SK-N-SH (cell line): ENCODE data around the gene MLLT10. TPM values are rescaled to one million over a fixed set of nuclear protein-coding genes. Genes with fewer than 3 reads are reported as not detected.
A peak's percentile ranks its signal among the peaks of the same experiment; 100 is the strongest.

Source experiments
- CTCF ChIA-PET: fragments of 300-600, 350-600 bp; formaldehyde crosslinking; extraction: SDS; loops from one replicate; lab custom pipeline; 2021; lab: Yijun Ruan, JAX
- POLR2A ChIA-PET: fragments of 350-600 bp; sonication (Branson Sonifier 250); formaldehyde crosslinking; extraction: SDS; loops from one replicate; lab custom pipeline; 2020; ENCODE audit warnings: antibody characterized with exemption, inconsistent platforms; lab: Yijun Ruan, JAX
- DNase-seq: peaks from one replicate; pipeline ENCODE4 v3.0.0; 2012
- H2AFZ ChIP-seq: fragments of 200-600 bp; sonication (generic); 2 replicates; pipeline ENCODE4 v1.8.1; 2016; ENCODE audit warnings: antibody characterized with exemption, mild to moderate bottlenecking, low read depth
- H3F3A ChIP-seq: fragments of 200-600 bp; sonication (generic); replicated peaks from 2 replicates; pipeline ENCODE3; 2016; ENCODE audit warnings: antibody characterized with exemption, mild to moderate bottlenecking; ENCODE audit not compliant: insufficient read depth
- H3K27ac ChIP-seq, 2 experiments: fragments of 200-500 bp in 1 of 2; fragments of 200-600 bp in 1 of 2; sonication (Bioruptor generic) in 1 of 2; sonication (generic), shearing (Covaris generic) in 1 of 2; 2 replicates each; pipeline versions ENCODE4 v1.5.1 to v1.6.1; 2014 to 2016; ENCODE audit warnings: low read depth in 2 of 2, inconsistent platforms in 1 of 2, low read length in 1 of 2, mild to moderate bottlenecking in 1 of 2, mixed read lengths in 1 of 2
- H3K27me3 ChIP-seq: fragments of 200-600 bp; sonication (generic), shearing (Covaris generic); 2 replicates; pipeline ENCODE4 v1.6.1; 2016; ENCODE audit warnings: mixed run types; ENCODE audit not compliant: insufficient read depth
- H3K36me3 ChIP-seq, 2 experiments: fragments of 200-500 bp in 1 of 2; fragments of 200-600 bp in 1 of 2; sonication (Bioruptor generic) in 1 of 2; sonication (generic) in 1 of 2; replicated peaks in 1 of 2; 2 replicates each; pipeline versions ENCODE3 to v1.5.1; 2014 to 2016; ENCODE audit warnings: low read length in 1 of 2, mild to moderate bottlenecking in 1 of 2; ENCODE audit not compliant: insufficient read depth in 2 of 2, control insufficient read depth in 1 of 2
- H3K4me1 ChIP-seq, 2 experiments: fragments of 200-500 bp in 1 of 2; fragments of 200-600 bp in 1 of 2; sonication (Bioruptor generic) in 1 of 2; sonication (generic), shearing (Covaris generic) in 1 of 2; 2 replicates each; pipeline versions ENCODE4 v1.5.1 to v1.6.1; 2014 to 2016; ENCODE audit warnings: low read depth in 1 of 2, low read length in 1 of 2, mixed run types in 1 of 2; ENCODE audit not compliant: insufficient read depth in 2 of 2, control insufficient read depth in 1 of 2
- H3K4me2 ChIP-seq: fragments of 200-600 bp; sonication (generic), shearing (Covaris generic); 2 replicates; pipeline ENCODE4 v1.6.1; 2017; ENCODE audit warnings: mixed run types
- H3K4me3 ChIP-seq, 2 experiments: fragments of 200-500 bp in 1 of 2; fragments of 200-600 bp in 1 of 2; sonication (Bioruptor generic) in 1 of 2; sonication (generic), shearing (Covaris generic) in 1 of 2; 2 replicates each; pipeline versions ENCODE4 v1.5.1 to v1.8.1; 2014 to 2016; ENCODE audit warnings: low read depth in 2 of 2, inconsistent platforms in 1 of 2, low read length in 1 of 2, mild to moderate bottlenecking in 1 of 2, mixed read lengths in 1 of 2, moderate library complexity in 1 of 2
- H3K79me2 ChIP-seq: fragments of 200-600 bp; sonication (generic); 2 replicates; pipeline ENCODE4 v1.8.1; 2017; ENCODE audit warnings: mild to moderate bottlenecking; ENCODE audit not compliant: insufficient read depth
- H3K9ac ChIP-seq: fragments of 200-600 bp; sonication (generic); 2 replicates; pipeline ENCODE4 v1.6.1; 2017; ENCODE audit warnings: mixed run types
- H3K9me2 ChIP-seq: fragments of 200-600 bp; sonication (generic); 2 replicates; pipeline ENCODE4 v1.6.1; 2017; ENCODE audit warnings: mixed run types
- H3K9me3 ChIP-seq: fragments of 200-600 bp; sonication (generic); 2 replicates; pipeline ENCODE4 v1.6.1; 2017; ENCODE audit warnings: mixed run types, mild to moderate bottlenecking, moderate library complexity
- H4K20me1 ChIP-seq: fragments of 200-600 bp; sonication (generic); 2 replicates; pipeline ENCODE4 v1.6.1; 2017; ENCODE audit warnings: mild to moderate bottlenecking, mixed run types; ENCODE audit not compliant: insufficient read depth
- CHD2 ChIP-seq: fragments of 150-350 bp; IDR thresholded peaks from 2 replicates; pipeline ENCODE4 v1.6.1; 2018; ENCODE audit warnings: low read length; ENCODE audit not compliant: partially characterized antibody
- EP300 ChIP-seq, 2 experiments: IDR thresholded peaks; 2 replicates each; pipeline versions ENCODE4 v1.4.0 to v1.6.1; 2012; ENCODE audit warnings: borderline replicate concordance in 1 of 2, low read depth in 1 of 2, low read length in 1 of 2
- EZH2phosphoT487 ChIP-seq: fragments of 200-600 bp; sonication (generic); IDR thresholded peaks from 2 replicates; pipeline ENCODE4 v1.6.1; 2017; ENCODE audit warnings: low read depth, mixed run types, mild to moderate bottlenecking, antibody characterized with exemption, moderate library complexity, borderline replicate concordance
- MXI1 ChIP-seq: IDR thresholded peaks from 2 replicates; pipeline ENCODE4 v1.6.1; 2012; ENCODE audit warnings: mild to moderate bottlenecking, low read depth, low read length, improper control_type of control experiment
- POLR2AphosphoS5 ChIP-seq: IDR thresholded peaks from 2 replicates; pipeline ENCODE4 v1.6.1; 2012; ENCODE audit warnings: low read depth, low read length
- RAD21 ChIP-seq: IDR thresholded peaks from 2 replicates; pipeline ENCODE4 v1.6.1; 2012; ENCODE audit warnings: mild to moderate bottlenecking, low read length
- ZBTB33 ChIP-seq: IDR thresholded peaks from 2 replicates; pipeline ENCODE4 v1.4.0; 2012; ENCODE audit warnings: low read depth, borderline replicate concordance
- WGBS: methylation state at CpG from one replicate; pipeline ENCODE4 v1.1.6; 2017; ENCODE audit warnings: low lambda C conversion rate; 5-methylcytosine and 5-hydroxymethylcytosine counted together
- polyA plus RNA-seq, 3 experiments: library from polyadenylated mRNA; depleted of rRNA; stranded (reverse); fragments of >200 nt; gene quantifications; 2 replicates each; pipeline ENCODE4 v1.2.3, GENCODE V29; 2012
- TF ChIP-seq, protein P1 (sequence below): IDR thresholded peaks from 2 replicates; pipeline ENCODE4 v1.4.0; 2012; ENCODE audit warnings: low read depth
- TF ChIP-seq, protein P2 (sequence below): fragments of 200-600 bp; sonication (generic); IDR thresholded peaks from 2 replicates; pipeline ENCODE4 v1.6.1; 2017; ENCODE audit warnings: antibody characterized with exemption, mild to moderate bottlenecking, moderate library complexity
- TF ChIP-seq, protein P3 (sequence below): IDR thresholded peaks from 2 replicates; pipeline ENCODE4 v1.4.0; 2012; ENCODE audit warnings: low read depth, borderline replicate concordance

MLLT10 gene
- polyA plus RNA-seq, 1 of the 3 experiments (the other 2 are of a cell fraction): 26.0 TPM

GRCh38 chr10:21530168-21530567 is 3.9 kb upstream of the MLLT10 start:
- H3K27me3 ChIP-seq: no peaks in the 10 kb centered on the region
- TF ChIP-seq, protein P1, sequence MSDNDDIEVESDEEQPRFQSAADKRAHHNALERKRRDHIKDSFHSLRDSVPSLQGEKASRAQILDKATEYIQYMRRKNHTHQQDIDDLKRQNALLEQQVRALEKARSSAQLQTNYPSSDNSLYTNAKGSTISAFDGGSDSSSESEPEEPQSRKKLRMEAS: no peak
- TF ChIP-seq MXI1 (no peak), RAD21 (no peak)
- peaks cover 41% of the 10 kb centered on the region for H3K79me2 ChIP-seq
- H3K4me2 ChIP-seq: no peak overlapping the region
- no peaks in the 10 kb centered on the region; the same call in 1 of the 2 replicates for H4K20me1 ChIP-seq
- DNase-seq: no peak
- ChIA-PET CTCF (interaction anchor here (0.7 to 2.8 kb wide), 4 partner anchors 12 to 359 kb away, joined by 3 to 16 read pairs (median 7); no protein-coding TSS in a partner anchor), POLR2A (no interaction called here)
- H3K4me1 ChIP-seq: peaks cover 13 to 32% of the 10 kb centered on the region in 2 experiments; a peak in 3 of 4 replicates
- H3K9me3 ChIP-seq: no peaks in the 10 kb centered on the region
- no peak overlapping the region for H3K4me3 ChIP-seq
- H3K9ac ChIP-seq: no peak overlapping the region
- H3K36me3 ChIP-seq: no peaks in the 10 kb centered on the region
- H2AFZ ChIP-seq: no peak overlapping the region
- 82% methylated on average over 1 of the region's 1 CpG for WGBS
- H3K27ac ChIP-seq: peak overlapping the region in 1 of 2 experiments; percentile 94; a peak in 2 of 4 replicates
- H3K9me2 ChIP-seq: no peaks in the 10 kb centered on the region
- H3F3A ChIP-seq: peaks cover 51% of the 10 kb centered on the region

GRCh38 chr10:21530641-21531040 is 3.4 kb upstream of the MLLT10 start:
- no peaks in the 10 kb centered on the region for H3K9me3 ChIP-seq
- H4K20me1 ChIP-seq: peaks cover 4% of the 10 kb centered on the region; the same call in 1 of the 2 replicates
- TF ChIP-seq CHD2: no peak
- no peak for TF ChIP-seq EZH2phosphoT487
- TF ChIP-seq, protein P2, sequence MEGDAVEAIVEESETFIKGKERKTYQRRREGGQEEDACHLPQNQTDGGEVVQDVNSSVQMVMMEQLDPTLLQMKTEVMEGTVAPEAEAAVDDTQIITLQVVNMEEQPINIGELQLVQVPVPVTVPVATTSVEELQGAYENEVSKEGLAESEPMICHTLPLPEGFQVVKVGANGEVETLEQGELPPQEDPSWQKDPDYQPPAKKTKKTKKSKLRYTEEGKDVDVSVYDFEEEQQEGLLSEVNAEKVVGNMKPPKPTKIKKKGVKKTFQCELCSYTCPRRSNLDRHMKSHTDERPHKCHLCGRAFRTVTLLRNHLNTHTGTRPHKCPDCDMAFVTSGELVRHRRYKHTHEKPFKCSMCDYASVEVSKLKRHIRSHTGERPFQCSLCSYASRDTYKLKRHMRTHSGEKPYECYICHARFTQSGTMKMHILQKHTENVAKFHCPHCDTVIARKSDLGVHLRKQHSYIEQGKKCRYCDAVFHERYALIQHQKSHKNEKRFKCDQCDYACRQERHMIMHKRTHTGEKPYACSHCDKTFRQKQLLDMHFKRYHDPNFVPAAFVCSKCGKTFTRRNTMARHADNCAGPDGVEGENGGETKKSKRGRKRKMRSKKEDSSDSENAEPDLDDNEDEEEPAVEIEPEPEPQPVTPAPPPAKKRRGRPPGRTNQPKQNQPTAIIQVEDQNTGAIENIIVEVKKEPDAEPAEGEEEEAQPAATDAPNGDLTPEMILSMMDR: no peak
- TF ChIP-seq, protein P3, sequence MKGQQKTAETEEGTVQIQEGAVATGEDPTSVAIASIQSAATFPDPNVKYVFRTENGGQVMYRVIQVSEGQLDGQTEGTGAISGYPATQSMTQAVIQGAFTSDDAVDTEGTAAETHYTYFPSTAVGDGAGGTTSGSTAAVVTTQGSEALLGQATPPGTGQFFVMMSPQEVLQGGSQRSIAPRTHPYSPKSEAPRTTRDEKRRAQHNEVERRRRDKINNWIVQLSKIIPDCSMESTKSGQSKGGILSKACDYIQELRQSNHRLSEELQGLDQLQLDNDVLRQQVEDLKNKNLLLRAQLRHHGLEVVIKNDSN: no peak
- no peak for TF ChIP-seq RAD21
- TF ChIP-seq ZBTB33: no peak
- no peak for TF ChIP-seq POLR2AphosphoS5
- TF ChIP-seq EP300 (IDR thresholded peaks at IDR 0.05; ENCODE audit: borderline replicate concordance in 1 of 2, low read depth in 1 of 2, low read length in 1 of 2): no peak
- TF ChIP-seq, all 33 proteins: peak for 0
- DNase-seq: no peak
- ChIA-PET POLR2A (interaction anchor here (3.4 kb wide), 1 partner anchor 34 kb away, joined by 16 read pairs; no protein-coding TSS in a partner anchor), CTCF (interaction anchor here (0.7 to 2.8 kb wide), 4 partner anchors 12 to 359 kb away, joined by 3 to 16 read pairs (median 7); no protein-coding TSS in a partner anchor)
- WGBS: 38% methylated on average over 1 of the region's 1 CpG
- Histone ChIP-seq H3K79me2 (peaks cover 43% of the 10 kb centered on the region), H3K27me3 (no peaks in the 10 kb centered on the region), H3K9me2 (no peaks in the 10 kb centered on the region), H3K4me2 (no peak overlapping the region), H3K4me1 (peaks cover 13 to 32% of the 10 kb centered on the region in 2 experiments; a peak in 3 of 4 replicates), H3K27ac (peak overlapping the region; percentile 64 to 94; a peak in 3 of 4 replicates), H3K4me3 (no peak overlapping the region), H3K9ac (no peak overlapping the region), H2AFZ (peak overlapping the region; percentile 43), H3F3A (peaks cover 46% of the 10 kb centered on the region), H3K36me3 (no peaks in the 10 kb centered on the region)
